ENCODE results near the gene NTRK3. TPM values are rescaled to one million over a fixed set of nuclear protein-coding genes. Genes with fewer than 3 reads are reported as not detected.

Gene NTRK3
- total RNA-seq, 2 donors from 2014 or later, result 0.53 TPM; not detected in 1

- Mint-ChIP-seq H3K36me3 (ENCODE audit: low read depth) (no peaks in the 10 kb centered on the region), H3K9me3 (no peaks in the 10 kb centered on the region), H3K4me1 (no peaks in the 10 kb centered on the region), H3K27ac (no peak overlapping the region), H3K27me3 (peaks cover 22% of the 10 kb centered on the region), H3K4me3 (no peak overlapping the region)
- no peak for ATAC-seq (replicated peaks)
These were observed 31.1 kb downstream of the NTRK3 start for GRCh38 chr15:88225461-88225860.

- Mint-ChIP-seq H3K36me3 (ENCODE audit: low read depth) (no peaks in the 10 kb centered on the region), H3K9me3 (no peaks in the 10 kb centered on the region), H3K4me3 (no peak overlapping the region), H3K4me1 (no peaks in the 10 kb centered on the region), H3K27me3 (peaks cover 16% of the 10 kb centered on the region), H3K27ac (no peak overlapping the region)
- ATAC-seq (replicated peaks), result no peak
These were observed 33.5 kb downstream of the NTRK3 start for GRCh38 chr15:88223084-88223483.

GRCh38 chr15:88221836-88222235, 34.7 kb downstream of the NTRK3 start:
- peaks cover 14% of the 10 kb centered on the region for H3K27me3 Mint-ChIP-seq

GRCh38 chr15:88220443-88221335, 35.9 kb downstream of the NTRK3 start:
- Mint-ChIP-seq H3K36me3 (ENCODE audit: low read depth) (no peaks in the 10 kb centered on the region), H3K9me3 (no peaks in the 10 kb centered on the region), H3K27me3 (peaks cover 12% of the 10 kb centered on the region), H3K4me3 (no peak overlapping the region), H3K27ac (no peak overlapping the region), H3K4me1 (no peaks in the 10 kb centered on the region)
- no peak for ATAC-seq (replicated peaks)

More at GRCh38 chr15:88221836-88222235, 34.7 kb downstream of the NTRK3 start:
- no peak for ATAC-seq (replicated peaks)
- no peaks in the 10 kb centered on the region for H3K9me3 Mint-ChIP-seq
- no peaks in the 10 kb centered on the region for H3K36me3 Mint-ChIP-seq (ENCODE audit: low read depth)
- no peak overlapping the region for H3K27ac Mint-ChIP-seq
- H3K4me1 Mint-ChIP-seq, result no peaks in the 10 kb centered on the region
- no peak overlapping the region for H3K4me3 Mint-ChIP-seq

DNA sequence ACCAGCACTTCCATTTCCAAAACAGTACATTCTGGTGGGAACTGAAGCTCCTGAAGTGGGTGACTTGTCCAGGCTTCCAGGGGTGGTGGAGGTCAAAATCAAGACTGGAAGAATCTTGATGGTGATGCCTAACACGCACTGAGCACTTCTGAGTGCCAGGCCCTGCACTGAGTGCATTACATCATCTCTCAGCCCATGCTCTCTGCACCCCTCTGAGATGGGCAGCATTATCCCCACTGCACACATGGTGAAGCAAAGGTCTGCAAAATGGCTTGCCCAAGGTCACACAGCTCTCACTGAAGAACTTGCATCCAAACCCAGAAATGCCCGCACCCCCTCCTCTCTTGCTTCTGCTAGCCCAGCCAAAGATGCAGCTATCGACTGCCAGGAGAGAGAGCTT, 36.9 kb downstream of the NTRK3 start:
- Mint-ChIP-seq H3K27me3 (peaks cover 5% of the 10 kb centered on the region), H3K9me3 (no peaks in the 10 kb centered on the region), H3K27ac (no peak overlapping the region), H3K4me1 (no peaks in the 10 kb centered on the region), H3K4me3 (no peak overlapping the region), H3K36me3 (ENCODE audit: low read depth) (no peaks in the 10 kb centered on the region)
- ATAC-seq (replicated peaks), result no peak

- no peaks in the 10 kb centered on the region for H3K4me1 Mint-ChIP-seq
- no peak overlapping the region for H3K4me3 Mint-ChIP-seq
- no peaks in the 10 kb centered on the region for H3K9me3 Mint-ChIP-seq
- no peaks in the 10 kb centered on the region for H3K36me3 Mint-ChIP-seq (ENCODE audit: low read depth)
- ATAC-seq (replicated peaks), result no peak
- no peak overlapping the region for H3K27ac Mint-ChIP-seq
- peaks cover 5% of the 10 kb centered on the region for H3K27me3 Mint-ChIP-seq
These were observed 37.9 kb downstream of the NTRK3 start for GRCh38 chr15:88218557-88219221.

- H3K27me3 Mint-ChIP-seq, result peaks cover 5% of the 10 kb centered on the region
- no peaks in the 10 kb centered on the region for H3K36me3 Mint-ChIP-seq (ENCODE audit: low read depth)
- no peak overlapping the region for H3K4me3 Mint-ChIP-seq
- ATAC-seq (replicated peaks), result no peak
- no peaks in the 10 kb centered on the region for H3K9me3 Mint-ChIP-seq
- H3K27ac Mint-ChIP-seq, result no peak overlapping the region
- no peaks in the 10 kb centered on the region for H3K4me1 Mint-ChIP-seq
These were observed 41.4 kb downstream of the NTRK3 start for GRCh38 chr15:88215066-88215648.

DNA sequence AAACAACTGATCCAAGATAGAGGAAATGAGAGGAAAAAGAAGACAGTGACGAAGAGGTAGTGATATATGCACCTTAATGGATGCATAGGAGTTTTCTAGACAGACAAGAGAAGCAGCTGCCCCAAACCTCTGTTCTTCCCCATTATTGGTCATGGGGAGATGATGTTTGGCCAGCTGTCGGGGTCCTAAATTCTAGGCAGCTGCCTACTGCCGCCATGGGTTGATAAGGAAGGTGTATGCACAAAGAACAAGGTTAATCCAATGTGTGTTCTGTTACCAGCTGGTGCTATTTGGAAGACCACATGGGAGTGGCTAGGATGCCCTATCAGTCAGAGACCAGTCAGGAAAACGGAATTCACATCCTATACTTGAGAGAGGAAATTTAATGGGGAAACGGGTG, 47.4 kb downstream of the NTRK3 start:
- Mint-ChIP-seq H3K9me3 (no peaks in the 10 kb centered on the region), H3K4me3 (no peak overlapping the region), H3K27ac (no peak overlapping the region), H3K27me3 (peaks cover 8% of the 10 kb centered on the region), H3K4me1 (no peaks in the 10 kb centered on the region), H3K36me3 (ENCODE audit: low read depth) (no peaks in the 10 kb centered on the region)
- no peak for ATAC-seq (replicated peaks)

- no peaks in the 10 kb centered on the region for H3K4me1 Mint-ChIP-seq
- H3K36me3 Mint-ChIP-seq (ENCODE audit: low read depth), result no peaks in the 10 kb centered on the region
- H3K4me3 Mint-ChIP-seq, result no peak overlapping the region
- H3K9me3 Mint-ChIP-seq, result no peaks in the 10 kb centered on the region
- H3K27ac Mint-ChIP-seq, result no peak overlapping the region
- peaks cover 8% of the 10 kb centered on the region for H3K27me3 Mint-ChIP-seq
- no peak for ATAC-seq (replicated peaks)
These were observed 48.1 kb downstream of the NTRK3 start for GRCh38 chr15:88208396-88208795.

GRCh38 chr15:88207565-88207964, 49.0 kb downstream of the NTRK3 start:
- H3K9me3 Mint-ChIP-seq, result no peaks in the 10 kb centered on the region
- ATAC-seq (replicated peaks), result no peak
- no peaks in the 10 kb centered on the region for H3K4me1 Mint-ChIP-seq
- no peak overlapping the region for H3K4me3 Mint-ChIP-seq
- H3K27me3 Mint-ChIP-seq, result peaks cover 13% of the 10 kb centered on the region
- no peak overlapping the region for H3K27ac Mint-ChIP-seq
- H3K36me3 Mint-ChIP-seq (ENCODE audit: low read depth), result no peaks in the 10 kb centered on the region

DNA sequence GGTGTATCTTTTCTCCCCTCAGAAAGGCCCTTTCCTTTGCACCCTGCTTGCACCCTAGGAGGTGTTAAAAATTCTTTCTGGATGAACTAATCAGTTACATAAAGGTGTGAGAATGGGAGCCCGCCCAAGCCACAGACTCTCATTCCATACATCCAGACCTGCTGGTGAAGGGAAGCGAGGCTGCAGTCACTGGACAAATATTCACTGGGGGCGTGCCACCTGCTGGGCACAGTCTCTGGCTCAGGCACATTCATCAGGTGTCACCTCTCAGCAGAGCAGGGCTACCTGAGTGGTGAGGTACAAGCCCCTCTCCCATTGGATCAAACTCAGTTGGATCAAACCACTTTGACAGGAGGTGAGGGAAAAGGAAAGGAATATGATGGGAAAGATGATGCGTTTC, 52.0 kb downstream of the NTRK3 start:
- H3K9me3 Mint-ChIP-seq, result no peaks in the 10 kb centered on the region
- no peaks in the 10 kb centered on the region for H3K4me1 Mint-ChIP-seq
- H3K27ac Mint-ChIP-seq, result no peak overlapping the region
- ATAC-seq (replicated peaks), result no peak
- no peaks in the 10 kb centered on the region for H3K36me3 Mint-ChIP-seq (ENCODE audit: low read depth)
- H3K27me3 Mint-ChIP-seq, result peaks cover 13% of the 10 kb centered on the region
- H3K4me3 Mint-ChIP-seq, result no peak overlapping the region

DNA sequence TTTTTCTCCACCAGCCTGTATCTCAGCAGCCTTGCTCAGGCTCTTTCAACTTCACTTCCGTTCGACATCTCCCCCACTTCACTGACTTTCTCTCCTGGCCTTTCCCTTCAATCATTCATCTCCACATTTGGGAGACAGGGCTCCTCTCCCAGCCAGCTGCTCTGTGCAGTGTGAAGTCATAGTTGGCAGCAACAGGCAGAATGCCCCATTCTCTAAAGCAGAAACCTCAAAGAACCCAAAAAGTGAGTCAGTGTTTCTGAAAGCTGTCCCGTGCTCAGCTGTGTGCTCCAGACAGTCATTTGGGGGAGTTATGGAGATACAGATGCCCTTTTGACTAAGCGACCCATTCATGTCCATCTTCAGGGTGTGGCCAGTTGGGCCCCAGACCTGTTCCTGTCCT, 54.3 kb downstream of the NTRK3 start:
- H3K4me3 Mint-ChIP-seq, result no peak overlapping the region
- H3K36me3 Mint-ChIP-seq (ENCODE audit: low read depth), result no peaks in the 10 kb centered on the region
- H3K4me1 Mint-ChIP-seq, result no peaks in the 10 kb centered on the region
- ATAC-seq (replicated peaks), result no peak
- H3K9me3 Mint-ChIP-seq, result no peaks in the 10 kb centered on the region
- H3K27ac Mint-ChIP-seq, result no peak overlapping the region
- peaks cover 8% of the 10 kb centered on the region for H3K27me3 Mint-ChIP-seq

DNA sequence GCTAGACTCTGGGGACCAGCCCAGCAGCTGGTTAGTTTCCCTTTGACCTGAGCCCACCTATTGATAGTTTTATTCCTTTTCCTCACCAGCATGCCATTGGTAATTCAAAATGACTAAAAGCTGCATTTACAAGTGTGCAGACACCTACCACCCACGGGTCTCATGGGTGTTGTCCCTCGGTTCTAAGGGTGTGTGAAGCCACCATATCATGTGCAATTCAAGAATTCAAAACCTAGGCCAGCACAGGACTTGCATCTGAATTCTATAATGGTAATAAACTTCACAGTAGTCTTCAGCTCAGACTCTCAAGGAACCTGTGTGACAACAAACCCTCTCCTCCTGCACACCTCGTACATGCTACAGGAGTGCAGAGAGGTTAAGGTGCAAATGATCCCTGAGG, 55.3 kb downstream of the NTRK3 start:
- peaks cover 12% of the 10 kb centered on the region for H3K27me3 Mint-ChIP-seq
- ATAC-seq (replicated peaks), result no peak
- no peak overlapping the region for H3K27ac Mint-ChIP-seq
- no peaks in the 10 kb centered on the region for H3K9me3 Mint-ChIP-seq
- no peak overlapping the region for H3K4me3 Mint-ChIP-seq
- no peaks in the 10 kb centered on the region for H3K36me3 Mint-ChIP-seq (ENCODE audit: low read depth)
- H3K4me1 Mint-ChIP-seq, result no peaks in the 10 kb centered on the region

- Mint-ChIP-seq H3K27me3 (peaks cover 29% of the 10 kb centered on the region), H3K9me3 (no peaks in the 10 kb centered on the region), H3K4me3 (no peak overlapping the region), H3K4me1 (no peaks in the 10 kb centered on the region), H3K36me3 (ENCODE audit: low read depth) (no peaks in the 10 kb centered on the region), H3K27ac (no peak overlapping the region)
- no peak for ATAC-seq (replicated peaks)
These were observed 59.6 kb downstream of the NTRK3 start for GRCh38 chr15:88196961-88197360.

- Mint-ChIP-seq H3K36me3 (ENCODE audit: low read depth) (no peaks in the 10 kb centered on the region), H3K27me3 (peaks cover 29% of the 10 kb centered on the region), H3K27ac (no peak overlapping the region), H3K4me3 (no peak overlapping the region), H3K4me1 (no peaks in the 10 kb centered on the region), H3K9me3 (no peaks in the 10 kb centered on the region)
- ATAC-seq (replicated peaks), result no peak
These were observed 62.4 kb downstream of the NTRK3 start for GRCh38 chr15:88194162-88194561.
